Measurements from ENCODE around the gene TAS2R60.
A peak's percentile ranks its signal among the peaks of the same experiment; 100 is the strongest.
"Not testable (repeated sequence)": the region's sequence is repeated elsewhere in the genome, so short reads cannot be mapped to it uniquely, and the experiment has no call there.

Gene TAS2R60

DNA sequence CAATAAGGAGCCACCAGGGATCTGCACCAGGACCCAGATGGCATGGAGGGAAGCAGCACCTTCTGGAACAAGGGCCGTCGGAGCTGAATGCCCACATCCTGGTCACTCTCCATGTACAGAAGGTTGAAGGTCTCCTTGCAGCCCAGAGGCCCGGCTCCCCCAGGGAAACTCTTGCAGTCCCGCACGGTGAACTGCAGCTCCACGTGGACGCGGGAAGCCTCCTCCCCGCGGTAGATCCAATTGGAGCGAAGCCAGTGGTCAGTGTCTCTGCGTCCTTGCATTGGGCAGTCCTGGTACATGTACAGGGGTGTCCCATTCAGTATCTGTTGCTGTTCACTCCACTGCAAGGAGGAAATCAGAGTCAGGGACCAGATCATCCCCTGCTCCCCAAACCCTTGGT, 42.0 kb upstream of the TAS2R60 start:
- H3K4me3 ChIP-seq (ENCODE audit: low read depth, low read length): no peak overlapping the region
- TF ChIP-seq POLR2A (IDR thresholded peaks at IDR 0.05; ENCODE audit: extremely low read depth, insufficient read length): no peak
- no peak for TF ChIP-seq MYC (IDR thresholded peaks at IDR 0.05; ENCODE audit: low read depth, low read length)
- TF ChIP-seq, protein P1, sequence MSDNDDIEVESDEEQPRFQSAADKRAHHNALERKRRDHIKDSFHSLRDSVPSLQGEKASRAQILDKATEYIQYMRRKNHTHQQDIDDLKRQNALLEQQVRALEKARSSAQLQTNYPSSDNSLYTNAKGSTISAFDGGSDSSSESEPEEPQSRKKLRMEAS (IDR thresholded peaks at IDR 0.05; ENCODE audit: low read depth, low read length): no peak
- TF ChIP-seq, protein P2, sequence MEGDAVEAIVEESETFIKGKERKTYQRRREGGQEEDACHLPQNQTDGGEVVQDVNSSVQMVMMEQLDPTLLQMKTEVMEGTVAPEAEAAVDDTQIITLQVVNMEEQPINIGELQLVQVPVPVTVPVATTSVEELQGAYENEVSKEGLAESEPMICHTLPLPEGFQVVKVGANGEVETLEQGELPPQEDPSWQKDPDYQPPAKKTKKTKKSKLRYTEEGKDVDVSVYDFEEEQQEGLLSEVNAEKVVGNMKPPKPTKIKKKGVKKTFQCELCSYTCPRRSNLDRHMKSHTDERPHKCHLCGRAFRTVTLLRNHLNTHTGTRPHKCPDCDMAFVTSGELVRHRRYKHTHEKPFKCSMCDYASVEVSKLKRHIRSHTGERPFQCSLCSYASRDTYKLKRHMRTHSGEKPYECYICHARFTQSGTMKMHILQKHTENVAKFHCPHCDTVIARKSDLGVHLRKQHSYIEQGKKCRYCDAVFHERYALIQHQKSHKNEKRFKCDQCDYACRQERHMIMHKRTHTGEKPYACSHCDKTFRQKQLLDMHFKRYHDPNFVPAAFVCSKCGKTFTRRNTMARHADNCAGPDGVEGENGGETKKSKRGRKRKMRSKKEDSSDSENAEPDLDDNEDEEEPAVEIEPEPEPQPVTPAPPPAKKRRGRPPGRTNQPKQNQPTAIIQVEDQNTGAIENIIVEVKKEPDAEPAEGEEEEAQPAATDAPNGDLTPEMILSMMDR (IDR thresholded peaks at IDR 0.05; ENCODE audit: low read depth, low read length): no peak
- DNase-seq (ENCODE audit: low read depth): no peak

DNA sequence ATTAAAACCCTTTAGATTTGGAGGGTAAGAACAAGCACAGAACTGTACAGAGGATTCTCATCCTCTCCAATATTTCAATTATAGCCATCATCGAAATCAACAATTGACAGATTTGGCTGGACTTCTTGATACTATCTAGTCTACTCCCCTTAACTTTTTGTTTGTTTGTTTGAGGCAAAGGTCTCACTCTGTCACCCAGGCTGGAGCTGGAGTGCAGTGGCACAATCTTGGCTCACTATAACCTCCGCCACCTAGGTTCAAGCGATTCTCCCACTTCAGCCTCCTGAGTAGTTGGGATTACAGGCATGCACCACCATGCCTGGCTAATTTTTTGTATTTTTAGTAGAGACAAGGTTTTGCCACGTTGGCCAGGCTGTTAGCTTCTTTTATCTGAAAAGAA, 41.0 kb upstream of the TAS2R60 start:
- H3K4me3 ChIP-seq (ENCODE audit: low read depth, low read length); DNase-seq (ENCODE audit: low read depth): not testable (repeated sequence)

DNA sequence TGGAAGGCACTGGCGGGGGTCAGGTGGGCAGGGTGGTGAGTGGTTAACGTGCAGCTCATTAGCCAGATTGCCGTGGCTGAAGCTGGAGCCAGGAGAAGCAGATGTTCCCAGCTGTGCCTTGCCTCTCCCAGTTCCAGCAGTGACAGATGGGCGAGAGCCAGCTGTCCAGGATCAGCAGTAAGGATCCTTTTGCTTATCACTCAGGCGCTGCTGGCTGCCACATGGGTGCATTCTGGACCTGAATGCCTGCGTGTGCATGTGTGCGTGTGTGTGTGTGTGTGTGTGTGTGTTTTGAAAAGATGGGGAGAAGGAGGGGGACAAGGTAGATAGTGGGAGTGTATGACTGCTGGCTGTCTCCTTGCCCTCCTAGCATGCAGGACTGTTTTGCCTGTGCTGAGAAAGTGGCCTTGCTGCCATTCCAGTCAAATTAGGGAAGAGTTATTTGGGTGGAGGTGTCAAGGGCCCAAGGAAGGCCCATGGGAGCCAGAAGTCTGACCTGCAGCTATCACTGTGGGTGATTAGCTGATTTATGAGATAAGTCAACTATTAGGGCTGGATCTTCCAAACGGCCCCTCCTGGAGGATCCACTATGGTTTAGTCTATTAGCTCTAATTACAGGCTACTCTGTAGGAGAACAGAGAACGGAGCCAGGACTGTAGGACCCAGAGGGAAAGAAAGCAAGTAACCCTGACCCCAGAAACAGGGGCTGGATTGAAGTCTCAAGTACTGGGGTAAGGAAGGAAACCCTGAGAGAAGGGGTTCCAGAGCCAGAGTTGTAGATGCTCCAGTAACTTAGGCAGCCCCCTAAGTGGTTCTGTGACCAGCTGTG, 37.9 kb upstream of the TAS2R60 start:
- no peak overlapping the region for H3K4me3 ChIP-seq (ENCODE audit: low read depth, low read length)
- DNase-seq (ENCODE audit: low read depth): no peak
- TF ChIP-seq, protein P2 (IDR thresholded peaks at IDR 0.05; ENCODE audit: low read depth, low read length): no peak
- TF ChIP-seq MYC (IDR thresholded peaks at IDR 0.05; ENCODE audit: low read depth, low read length): no peak
- TF ChIP-seq, protein P1 (IDR thresholded peaks at IDR 0.05; ENCODE audit: low read depth, low read length): no peak
- no peak for TF ChIP-seq POLR2A (IDR thresholded peaks at IDR 0.05; ENCODE audit: extremely low read depth, insufficient read length)

DNA sequence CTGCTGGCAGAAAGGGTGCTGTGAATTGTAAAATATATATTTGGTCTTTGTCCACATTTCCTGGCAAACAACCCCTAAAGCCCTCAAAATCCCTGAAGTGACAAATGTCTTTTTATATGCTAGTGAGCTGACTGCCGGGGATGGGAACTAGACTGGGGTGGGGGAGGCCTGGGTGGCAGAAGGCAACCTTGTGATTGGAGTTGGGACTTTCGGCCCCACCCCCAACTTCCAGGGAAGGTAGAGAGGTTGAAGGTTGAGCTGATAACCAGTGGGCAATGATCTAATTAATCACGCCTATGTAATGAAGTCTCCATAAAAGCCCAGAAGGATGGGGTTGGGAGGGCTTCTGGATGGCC, 37.3 kb upstream of the TAS2R60 start:
- H3K4me3 ChIP-seq (ENCODE audit: low read depth, low read length): no peak overlapping the region
- DNase-seq (ENCODE audit: low read depth): no peak
- TF ChIP-seq, protein P1 (IDR thresholded peaks at IDR 0.05; ENCODE audit: low read depth, low read length): no peak
- TF ChIP-seq MYC (IDR thresholded peaks at IDR 0.05; ENCODE audit: low read depth, low read length) (no peak), POLR2A (IDR thresholded peaks at IDR 0.05; ENCODE audit: extremely low read depth, insufficient read length) (no peak)
- TF ChIP-seq, protein P2 (IDR thresholded peaks at IDR 0.05; ENCODE audit: low read depth, low read length): no peak

DNA sequence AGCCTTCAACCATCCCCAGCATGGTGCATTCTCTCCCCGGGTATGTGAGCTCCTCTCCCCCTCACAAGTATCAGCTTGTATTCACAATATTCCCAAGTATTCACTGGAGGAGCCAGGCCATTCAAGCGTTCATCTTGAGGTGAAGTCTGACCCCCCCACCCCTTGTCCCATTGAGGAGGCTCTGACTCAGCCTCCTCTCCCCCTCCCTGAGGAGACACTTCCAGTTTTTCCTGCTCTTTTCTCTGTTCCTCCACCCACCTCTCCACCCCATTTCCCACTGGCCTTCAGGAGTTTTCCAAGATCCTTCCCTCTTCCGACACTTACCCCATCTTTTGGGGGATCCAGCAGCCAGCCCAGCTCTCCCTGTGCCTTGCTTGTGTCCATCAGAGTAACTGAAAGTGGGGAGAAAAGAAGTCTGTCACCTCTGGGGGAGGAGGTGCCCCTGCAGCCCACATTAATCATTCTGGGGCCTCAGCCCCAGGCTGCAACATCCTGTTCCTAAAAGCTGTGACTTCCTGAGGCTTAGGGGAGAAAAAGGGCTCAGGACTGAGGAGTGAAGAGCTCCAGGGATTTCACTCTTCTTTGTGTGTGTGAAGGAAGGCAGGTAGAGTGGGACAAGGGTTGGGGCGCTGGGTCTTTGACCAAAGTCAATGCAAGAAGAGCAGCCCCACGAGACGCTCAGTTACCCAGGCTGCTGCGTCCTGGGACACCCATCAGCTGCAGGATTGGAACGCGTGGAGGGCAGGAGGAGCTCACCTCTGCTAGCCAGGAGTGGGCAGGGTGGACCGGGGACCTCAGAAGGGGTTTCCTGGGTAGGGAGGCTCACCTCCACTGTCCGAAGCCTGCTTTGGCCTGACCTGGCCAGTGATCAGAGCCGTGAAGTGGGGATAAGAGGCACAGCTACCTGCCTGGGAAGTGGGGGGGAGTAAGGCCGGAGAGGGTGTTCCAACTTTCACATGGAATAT, 35.7 kb upstream of the TAS2R60 start:
- TF ChIP-seq MYC (IDR thresholded peaks at IDR 0.05; ENCODE audit: low read depth, low read length) (no peak), POLR2A (IDR thresholded peaks at IDR 0.05; ENCODE audit: extremely low read depth, insufficient read length) (no peak)
- TF ChIP-seq, protein P1 (IDR thresholded peaks at IDR 0.05; ENCODE audit: low read depth, low read length): no peak
- TF ChIP-seq, protein P2 (IDR thresholded peaks at IDR 0.05; ENCODE audit: low read depth, low read length): no peak
- H3K4me3 ChIP-seq (ENCODE audit: low read depth, low read length): peak overlapping the region; percentile 64
- DNase-seq (ENCODE audit: low read depth): peak; percentile 85

DNA sequence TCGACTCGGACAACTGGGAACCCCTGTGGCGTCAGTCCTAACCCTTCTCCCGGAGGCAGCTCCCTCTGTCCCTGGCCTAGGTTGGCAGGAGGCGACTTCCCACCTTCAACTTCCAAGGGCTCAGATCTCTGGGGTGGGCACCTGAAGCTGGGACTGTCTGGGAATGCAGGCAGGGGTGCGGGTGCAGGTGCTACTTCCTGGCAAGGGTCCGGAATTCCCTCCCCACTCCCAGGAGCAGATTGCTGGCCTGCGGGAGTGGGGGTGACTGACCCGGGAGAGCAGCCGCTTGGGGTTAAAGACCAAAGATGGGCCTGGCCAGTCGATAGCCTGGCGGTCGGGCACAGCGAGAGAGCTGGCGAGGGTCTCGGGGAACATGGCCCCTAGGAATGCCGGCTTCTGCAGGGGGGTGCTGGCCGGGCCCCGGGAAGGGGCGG, 35.0 kb upstream of the TAS2R60 start:
- peak overlapping the region; percentile 64 for H3K4me3 ChIP-seq (ENCODE audit: low read depth, low read length)
- no peak for DNase-seq (ENCODE audit: low read depth)
- TF ChIP-seq, protein P1 (IDR thresholded peaks at IDR 0.05; ENCODE audit: low read depth, low read length): no peak
- TF ChIP-seq MYC (IDR thresholded peaks at IDR 0.05; ENCODE audit: low read depth, low read length) (no peak), POLR2A (IDR thresholded peaks at IDR 0.05; ENCODE audit: extremely low read depth, insufficient read length) (no peak)
- TF ChIP-seq, protein P2 (IDR thresholded peaks at IDR 0.05; ENCODE audit: low read depth, low read length): no peak
